ENCODE results near the gene C6orf132. TPM values are rescaled to one million over a fixed set of nuclear protein-coding genes. Genes with fewer than 3 reads are reported as not detected.

The C6orf132 gene
- total RNA-seq, 2 donors from 2014 or later, result 23.4 to 24.4 TPM

GRCh38 chr6:42100029-42100901 is 42.2 kb downstream of the C6orf132 start:
- H3K27ac ChIP-seq (ENCODE audit: low read depth, low read length), result no peak overlapping the region
- no peak for DNase-seq
- WGBS, 2 experiments (ENCODE audit: insufficient coverage in 1 of 2, insufficient read length in 1 of 2), result 88 to 90% methylated on average over 12 to 14 of the region's 14 CpGs
- no peak overlapping the region for H3K4me3 Mint-ChIP-seq
- no peak overlapping the region for H3K9ac ChIP-seq (ENCODE audit: extremely low read depth, low read length, poor library complexity, severe bottlenecking)
- no peaks in the 10 kb centered on the region for H3K9me3 ChIP-seq (ENCODE audit: control insufficient read depth, low read length)
- H3K36me3 Mint-ChIP-seq (ENCODE audit: low read depth), result peaks cover 12% of the 10 kb centered on the region
- H3K4me3 ChIP-seq (ENCODE audit: low read length), result no peak overlapping the region
- H3K4me1 ChIP-seq (ENCODE audit: control insufficient read depth, insufficient read depth, low read length), result no peaks in the 10 kb centered on the region
- H3K27me3 ChIP-seq (ENCODE audit: control insufficient read depth, insufficient read depth, low read length, poor library complexity, severe bottlenecking), result no peaks in the 10 kb centered on the region
- H3K9me3 Mint-ChIP-seq, result no peaks in the 10 kb centered on the region
- H3K27ac Mint-ChIP-seq, result no peak overlapping the region
- H3K4me1 Mint-ChIP-seq, result peaks cover 5% of the 10 kb centered on the region
- no peak for TF ChIP-seq CTCF (conservative IDR thresholded peaks at IDR 0.05)
- no peaks in the 10 kb centered on the region for H3K36me3 ChIP-seq (ENCODE audit: control insufficient read depth, insufficient read depth, low read length)
- H3K27me3 Mint-ChIP-seq (ENCODE audit: insufficient read depth), result peaks cover 32% of the 10 kb centered on the region

GRCh38 chr6:42099340-42100028 is 42.9 kb downstream of the C6orf132 start:
- DNase-seq, result no peak

More at GRCh38 chr6:42099340-42100028, 42.9 kb downstream of the C6orf132 start:
- Histone ChIP-seq H3K9me3 (ENCODE audit: control insufficient read depth, low read length) (no peaks in the 10 kb centered on the region), H3K9ac (ENCODE audit: extremely low read depth, low read length, poor library complexity, severe bottlenecking) (no peak overlapping the region), H3K27me3 (ENCODE audit: control insufficient read depth, insufficient read depth, low read length, poor library complexity, severe bottlenecking) (no peaks in the 10 kb centered on the region), H3K27ac (ENCODE audit: low read depth, low read length) (no peak overlapping the region), H3K4me3 (ENCODE audit: low read length) (no peak overlapping the region), H3K36me3 (ENCODE audit: control insufficient read depth, insufficient read depth, low read length) (no peaks in the 10 kb centered on the region), H3K4me1 (ENCODE audit: control insufficient read depth, insufficient read depth, low read length) (no peaks in the 10 kb centered on the region)
- Mint-ChIP-seq H3K4me1 (peaks cover 5% of the 10 kb centered on the region), H3K27me3 (ENCODE audit: insufficient read depth) (peaks cover 32% of the 10 kb centered on the region), H3K27ac (no peak overlapping the region), H3K36me3 (ENCODE audit: low read depth) (peaks cover 12% of the 10 kb centered on the region), H3K4me3 (no peak overlapping the region), H3K9me3 (no peaks in the 10 kb centered on the region)
- WGBS, 2 experiments (ENCODE audit: insufficient coverage in 1 of 2, insufficient read length in 1 of 2), result 76 to 79% methylated on average over 9 to 13 of the region's 13 CpGs
- TF ChIP-seq CTCF (conservative IDR thresholded peaks at IDR 0.05), result no peak
